Nucleus accumbens (tissue), 56 donors: ENCODE data around the gene PAX5.

Source experiments
- DNase-seq, 56 donors: peaks; one replicate each; lab custom pipeline; 2025; lab: John Stamatoyannopoulos, UW

PAX5 gene

DNA sequence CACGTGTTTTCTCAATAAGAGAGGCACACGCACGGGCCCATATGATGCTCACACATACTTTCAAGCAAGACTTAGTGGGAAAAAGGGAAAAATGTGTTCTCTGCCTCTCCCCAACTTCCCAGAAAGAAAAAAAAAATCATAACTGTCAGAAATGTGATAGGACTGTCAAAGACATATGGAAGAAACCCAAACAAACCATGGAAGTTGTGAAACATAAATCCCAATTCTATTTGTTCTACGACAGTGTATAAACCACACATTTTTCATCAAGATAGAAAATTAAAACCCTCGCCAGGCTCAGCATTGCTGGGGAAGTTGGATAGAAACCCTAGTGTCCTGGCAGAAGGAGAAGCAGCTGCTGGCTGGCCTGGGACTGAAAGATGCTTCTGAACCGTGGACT, 211.9 kb downstream of the PAX5 start:
- no peak for DNase-seq

GRCh38 chr9:36820392-36820861, 213.6 kb downstream of the PAX5 start:
- peak in 35 of 56 donors; percentile 16 to 86 (median 54) for DNase-seq

DNA sequence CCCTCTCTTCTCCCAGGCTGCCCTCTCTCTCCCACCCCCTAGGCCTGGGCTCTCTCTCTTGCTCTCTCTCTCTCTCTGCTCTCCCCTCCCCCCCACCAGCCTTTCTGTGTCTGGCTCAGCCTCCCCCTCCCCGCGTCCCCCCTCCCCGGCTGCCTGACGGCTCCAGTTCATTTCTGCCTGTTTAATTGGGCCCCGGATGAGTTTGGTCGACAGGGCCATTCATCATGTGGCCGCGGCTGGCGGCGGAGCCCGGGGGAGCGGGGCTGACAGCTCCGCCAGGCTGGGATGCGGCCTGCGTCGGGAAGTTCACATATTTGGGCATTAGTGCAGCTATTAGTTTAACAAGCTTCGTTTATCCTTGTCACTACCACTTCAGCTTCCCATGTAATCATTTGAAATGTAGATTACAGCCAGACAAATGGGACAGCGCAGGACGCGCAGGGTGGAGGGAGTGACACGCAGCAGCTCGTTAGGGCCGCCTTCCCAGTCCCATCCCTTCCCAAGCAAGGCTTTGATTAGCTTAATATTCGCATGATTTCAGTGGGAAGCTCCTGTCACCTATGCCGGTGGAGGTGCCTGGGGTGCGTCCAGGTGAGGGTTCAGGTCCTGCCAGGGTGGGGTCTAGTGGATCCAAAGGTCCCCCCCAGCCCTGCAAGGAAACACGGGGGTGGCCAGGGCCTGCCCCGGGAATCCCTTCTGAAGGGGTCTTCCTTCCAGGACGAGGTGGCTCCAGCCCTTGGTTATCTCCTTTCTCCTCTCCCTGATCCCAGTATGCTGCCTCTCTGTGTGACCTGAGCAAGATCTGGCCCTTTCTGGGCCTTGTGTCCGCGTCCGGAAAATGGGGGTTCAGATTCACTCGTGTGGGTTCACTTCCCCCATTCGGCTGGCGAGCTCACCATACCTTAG, 214.8 kb downstream of the PAX5 start:
- peak in 39 of 56 donors; percentile 8 to 68 (median 36) for DNase-seq

- no peak for DNase-seq
Measured at GRCh38 chr9:36818242-36818938, 215.7 kb downstream of the PAX5 start.

- no peak for DNase-seq
Measured at GRCh38 chr9:36817160-36817834, 216.8 kb downstream of the PAX5 start.

- DNase-seq, result no peak
Measured at GRCh38 chr9:36816371-36816770, 217.7 kb downstream of the PAX5 start.

DNA sequence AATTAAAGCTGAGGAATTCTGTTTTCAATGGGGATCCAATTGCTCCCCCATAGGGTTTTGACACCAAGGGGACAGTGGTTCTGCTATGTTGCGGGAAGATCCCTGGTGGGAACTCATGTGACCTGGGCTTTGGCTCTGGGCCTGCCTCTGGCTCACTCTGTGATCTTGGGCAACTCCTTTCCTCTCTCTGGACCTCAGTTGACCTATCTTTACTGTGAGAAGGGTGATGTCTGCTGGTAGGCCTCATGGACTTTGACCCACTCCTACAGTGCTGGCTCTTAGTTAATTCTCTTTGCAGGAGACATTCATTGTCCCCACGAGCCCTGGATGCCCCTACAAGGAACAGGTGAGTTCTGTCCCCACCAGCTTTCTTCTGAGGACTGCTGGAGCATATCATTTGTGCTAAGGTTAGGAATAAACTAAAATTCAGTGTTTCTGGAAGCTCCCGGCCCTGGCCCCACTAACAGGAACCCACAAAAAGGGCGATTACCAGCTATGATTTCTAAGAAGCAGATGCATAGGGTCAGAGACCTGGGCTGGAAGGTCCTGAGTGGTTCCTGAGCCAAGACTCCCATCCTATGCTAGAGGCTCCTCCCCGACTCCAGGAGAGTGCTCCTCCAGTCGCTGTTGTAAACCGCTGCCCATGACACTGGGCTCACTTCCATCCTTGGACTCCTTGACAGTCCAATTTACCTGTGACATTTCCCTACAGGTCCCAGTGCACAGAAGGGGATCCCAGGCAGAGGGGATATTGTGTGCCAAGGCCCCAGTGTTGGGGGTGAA, 218.3 kb downstream of the PAX5 start:
- no peak for DNase-seq

GRCh38 chr9:36815023-36815422, 219.0 kb downstream of the PAX5 start:
- no peak for DNase-seq

DNA sequence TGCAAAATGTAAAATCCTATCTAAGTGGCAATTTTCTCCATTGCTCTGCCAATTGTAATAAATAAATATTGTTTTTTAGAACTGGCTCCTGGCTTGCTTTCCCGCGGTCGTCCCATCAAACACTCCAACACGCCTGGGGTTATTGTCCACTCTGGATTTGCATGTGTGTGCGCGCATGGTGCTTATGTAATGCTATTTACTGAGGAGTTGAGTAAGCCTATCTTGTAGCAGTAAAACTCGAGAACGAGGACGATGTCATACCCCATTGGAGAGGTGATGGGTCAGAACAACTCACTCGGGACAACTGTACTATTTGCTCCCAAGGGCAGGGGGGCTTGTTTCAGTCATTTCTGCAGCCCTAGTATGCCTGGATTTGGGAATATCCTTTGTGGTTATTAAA, 220.9 kb downstream of the PAX5 start:
- DNase-seq, result no peak

DNA sequence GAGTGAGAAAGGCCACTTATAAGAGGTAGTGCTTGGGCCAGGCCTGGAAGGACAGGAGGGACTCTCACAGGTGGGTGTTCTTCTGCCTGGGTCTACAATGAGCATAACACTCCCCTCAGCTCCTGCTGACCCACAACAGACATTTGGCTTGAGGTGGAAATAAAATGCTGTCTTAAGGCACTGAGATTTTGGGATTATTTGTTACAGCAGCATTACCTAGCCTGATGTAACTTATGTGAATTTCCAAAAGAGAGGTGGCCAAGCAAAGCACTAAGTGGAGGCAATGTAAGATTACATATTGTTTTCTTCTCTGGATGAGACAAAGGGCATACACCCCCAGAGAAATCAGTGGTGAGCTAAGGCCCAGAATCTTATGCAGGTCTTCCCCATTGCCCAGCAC, 221.5 kb downstream of the PAX5 start:
- no peak for DNase-seq

- no peak for DNase-seq
Measured at GRCh38 chr9:36808251-36808650, 225.8 kb downstream of the PAX5 start.

GRCh38 chr9:36803961-36804360, 230.1 kb downstream of the PAX5 start:
- DNase-seq, result peak in 1 of 56 donors; percentile 22

DNA sequence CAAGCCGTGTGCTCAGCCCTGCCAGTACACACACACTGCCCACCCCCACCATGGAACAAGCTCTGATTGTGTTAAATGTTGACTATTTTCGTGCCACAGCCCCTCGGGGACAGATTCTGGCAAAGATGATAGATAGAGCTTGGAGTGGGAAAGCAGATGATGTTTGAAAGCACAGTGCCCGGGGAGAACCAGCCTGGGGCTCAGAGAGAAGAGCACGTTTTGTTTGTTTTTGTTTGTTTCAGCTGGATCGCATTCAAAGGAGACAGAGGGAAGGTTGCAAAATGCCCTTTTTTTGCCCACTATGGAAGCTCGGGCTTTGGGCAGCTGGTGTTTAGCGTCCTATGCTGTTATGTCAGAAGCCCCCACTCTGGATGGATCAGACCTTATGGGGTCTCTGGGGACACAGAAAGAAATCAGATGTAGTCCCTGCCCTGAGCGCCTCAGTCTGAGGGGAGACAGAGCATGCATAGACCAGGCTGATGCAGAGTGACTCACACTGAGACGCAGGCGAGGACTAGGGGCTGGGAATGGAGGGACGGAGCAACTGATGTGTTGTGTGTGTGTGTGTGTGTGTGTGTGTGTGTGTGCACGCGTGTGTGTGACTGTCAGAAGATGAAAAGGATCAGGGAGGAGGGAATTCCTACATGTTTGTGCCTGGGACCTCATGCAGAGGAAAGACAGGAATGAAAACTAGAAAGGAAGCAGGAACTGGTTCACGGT, 231.7 kb downstream of the PAX5 start:
- peak in 49 of 56 donors; percentile 10 to 82 (median 56) for DNase-seq

DNA sequence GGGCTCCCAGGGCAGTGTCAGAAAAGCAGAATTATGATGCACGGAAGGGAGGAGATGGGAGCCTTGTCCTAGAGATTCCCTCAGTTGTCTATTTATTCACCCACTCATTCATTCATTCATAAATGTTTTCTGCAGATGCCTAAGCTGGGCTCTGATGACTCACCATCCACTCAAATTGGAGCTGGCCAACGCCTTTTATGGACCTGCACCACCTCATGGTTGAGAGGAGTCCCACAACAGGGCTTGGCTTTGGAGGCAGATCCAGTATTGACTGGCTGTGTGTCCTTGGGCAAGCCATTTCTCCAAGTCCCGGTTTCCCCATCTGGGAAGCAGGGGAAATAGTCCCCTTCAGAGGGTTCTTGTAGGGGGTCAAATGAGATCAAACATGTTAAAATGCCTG, 233.6 kb downstream of the PAX5 start:
- no peak for DNase-seq

DNA sequence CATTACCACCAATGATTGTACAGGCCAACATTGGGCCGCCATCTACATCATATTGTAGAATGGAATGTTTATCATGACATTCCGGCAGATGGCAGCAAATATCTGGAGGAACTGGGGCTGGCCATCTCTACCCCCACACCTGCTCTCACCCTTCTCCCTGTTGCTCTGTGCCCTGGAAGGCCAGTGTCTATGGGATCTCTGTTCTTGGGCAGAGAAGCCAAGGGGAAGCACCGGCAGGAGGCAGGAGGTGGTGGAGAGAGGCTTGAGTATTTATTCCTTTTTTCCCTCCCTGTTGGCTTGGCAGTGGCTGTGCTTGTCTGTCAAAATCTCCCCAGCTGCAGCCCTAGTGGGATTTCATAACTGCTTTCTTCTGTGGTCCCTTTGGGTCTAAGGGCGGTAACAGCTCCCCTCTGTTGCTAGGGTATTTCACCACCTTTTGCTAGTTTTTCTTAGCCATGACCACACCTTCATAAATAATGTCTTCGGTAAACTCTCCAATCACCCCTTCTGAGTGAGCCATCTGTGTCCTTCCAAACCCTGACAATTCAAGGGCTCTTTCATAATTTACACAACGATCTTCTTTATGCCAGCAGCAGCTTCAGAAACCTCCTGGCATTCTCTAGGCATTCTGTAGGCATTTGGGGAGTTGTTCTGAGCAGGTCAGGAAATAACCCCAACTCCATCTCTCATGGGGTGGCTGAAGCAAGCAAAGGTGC, 235.6 kb downstream of the PAX5 start:
- DNase-seq, result peak in 25 of 56 donors; percentile 6 to 65 (median 29)

DNA sequence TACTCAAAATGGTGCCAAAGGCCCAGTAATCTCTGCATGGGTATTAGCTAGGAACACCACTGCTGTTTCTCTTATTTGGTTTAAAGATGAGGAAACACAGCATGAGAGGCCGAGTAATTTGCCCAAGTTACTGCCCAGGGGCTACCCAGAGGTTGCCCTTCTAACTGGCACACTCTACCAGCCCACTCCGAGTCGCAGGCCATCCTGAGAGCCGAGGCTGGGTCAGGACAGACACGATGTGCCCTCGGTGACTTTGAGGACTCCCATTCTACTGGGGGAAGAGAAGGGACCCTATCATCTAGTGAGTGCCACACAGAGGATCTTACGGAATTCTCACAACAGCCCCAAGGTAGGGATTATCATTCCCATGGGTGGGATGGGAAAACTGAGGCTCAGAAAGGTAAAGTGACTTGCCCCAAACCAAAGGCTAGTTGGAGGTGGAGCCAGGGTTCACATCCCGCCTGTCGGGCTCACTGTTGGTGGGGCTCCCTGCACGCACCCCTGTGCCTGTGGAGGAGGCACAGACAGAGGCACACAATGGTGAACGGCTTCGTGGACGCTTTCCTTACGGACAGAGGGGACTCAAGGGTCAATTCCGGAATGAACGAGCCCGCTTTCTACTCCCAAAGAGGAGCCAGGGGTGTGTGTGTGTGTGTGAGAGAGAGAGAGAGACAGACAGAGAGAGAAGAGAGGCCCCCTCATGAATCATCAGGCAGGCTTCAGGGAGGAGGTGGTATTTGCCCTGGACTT, 236.4 kb downstream of the PAX5 start:
- no peak for DNase-seq

GRCh38 chr9:36796671-36797419, 237.2 kb downstream of the PAX5 start:
- no peak for DNase-seq
